Thyroid gland (tissue), 4 donors: Measurements from ENCODE around the gene PLD3.
"Not testable (repeated sequence)": the region's sequence is repeated elsewhere in the genome, so short reads cannot be mapped to it uniquely, and the experiment has no call there.

Experiments used
- CTCF ChIP-seq, 6 experiments: fragments of 200-600 bp in 3 of 6; fragments of 450-650 bp in 3 of 6; sonication (generic) in 3 of 6; IDR thresholded peaks; one replicate each; pipeline ENCODE4 v1.5.1; 2016 to 2019; ENCODE audit warnings: antibody characterized with exemption in 6 of 6, mild to moderate bottlenecking in 2 of 6, inconsistent platforms in 1 of 6, moderate library complexity in 1 of 6
- POLR2A ChIP-seq, 2 donors: fragments of 450-650 bp; IDR thresholded peaks; one replicate each; pipeline ENCODE4 v1.6.1; 2017; ENCODE audit warnings: antibody characterized with exemption in 2 of 2, mild to moderate bottlenecking in 2 of 2, moderate library complexity in 1 of 2

DNA sequence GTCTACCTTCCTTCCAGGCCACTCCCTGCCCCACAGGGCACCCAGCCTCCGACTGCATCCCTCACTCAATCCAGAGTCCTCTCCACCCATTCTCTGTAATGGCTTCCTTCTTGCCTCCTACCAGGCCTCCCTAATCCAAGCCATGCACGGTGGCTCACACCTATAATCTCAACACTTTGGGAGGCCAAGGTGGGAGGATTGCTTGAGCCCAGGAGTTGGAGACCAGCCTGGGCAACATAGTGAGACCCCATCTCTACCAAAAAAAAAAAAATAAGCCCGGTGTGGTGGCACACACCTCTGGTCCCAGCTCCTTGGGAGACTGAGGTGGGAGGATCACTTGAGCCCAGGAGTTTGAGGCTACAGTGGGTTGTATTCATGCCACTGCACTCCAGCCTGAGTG is 21.8 kb downstream of the PLD3 start:
- TF ChIP-seq CTCF, POLR2A (IDR thresholded peaks at IDR 0.05): not testable (repeated sequence)
